HG03439 (cell line): ENCODE measurements around the gene CTTNBP2.
"Not testable (repeated sequence)": the region's sequence is repeated elsewhere in the genome, so short reads cannot be mapped to it uniquely, and the experiment has no call there.

Experiments used
- ATAC-seq: cut with Tn5 transposase; IDR thresholded peaks from one replicate; pipeline ENCODE4 v1.9.1; 2021; ENCODE audit warnings: mild to moderate bottlenecking, moderate library complexity; ENCODE audit not compliant: unreplicated experiment

CTTNBP2 gene

GRCh38 chr7:117756586-117757085, 116.6 kb downstream of the CTTNBP2 start:
- ATAC-seq = no peak

DNA sequence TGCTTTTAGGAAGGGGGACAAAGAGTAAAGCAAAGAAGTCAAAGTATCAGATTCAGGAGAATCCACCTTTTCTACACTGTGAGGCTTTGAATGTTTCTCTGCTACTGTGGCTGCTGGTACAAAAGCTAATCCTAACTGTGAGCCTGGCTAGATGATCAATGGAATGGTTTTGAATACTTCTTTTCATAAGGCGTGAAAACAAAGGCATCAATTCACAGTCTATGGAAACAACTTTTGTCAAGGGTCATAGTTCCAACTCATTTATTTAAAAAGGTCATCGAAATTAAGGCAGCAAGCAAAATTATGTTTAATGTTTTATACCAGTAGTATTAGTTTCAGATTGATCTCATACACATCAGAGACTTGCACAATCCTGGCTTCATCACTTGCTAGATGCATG, 118.1 kb downstream of the CTTNBP2 start:
- no peak for ATAC-seq

DNA sequence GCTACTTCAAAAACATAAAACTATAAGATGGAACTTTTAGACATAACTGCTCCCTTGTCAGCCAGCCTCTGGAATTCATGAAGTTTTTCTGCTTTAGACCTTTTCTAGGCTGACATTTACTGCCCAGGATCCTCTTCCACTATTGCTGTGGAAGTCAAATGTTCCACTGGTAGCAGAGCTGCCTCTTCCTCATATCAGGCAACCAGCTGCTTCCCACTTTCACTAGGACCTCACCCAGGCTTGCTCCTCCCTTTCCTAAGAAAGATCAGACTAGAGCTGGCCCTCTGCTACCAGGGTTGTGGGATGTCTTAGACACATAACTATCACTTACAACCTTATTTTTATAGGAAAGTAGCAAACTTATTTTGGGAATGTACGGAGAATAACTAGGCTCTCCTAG, 121.5 kb downstream of the CTTNBP2 start:
- ATAC-seq = no peak

DNA sequence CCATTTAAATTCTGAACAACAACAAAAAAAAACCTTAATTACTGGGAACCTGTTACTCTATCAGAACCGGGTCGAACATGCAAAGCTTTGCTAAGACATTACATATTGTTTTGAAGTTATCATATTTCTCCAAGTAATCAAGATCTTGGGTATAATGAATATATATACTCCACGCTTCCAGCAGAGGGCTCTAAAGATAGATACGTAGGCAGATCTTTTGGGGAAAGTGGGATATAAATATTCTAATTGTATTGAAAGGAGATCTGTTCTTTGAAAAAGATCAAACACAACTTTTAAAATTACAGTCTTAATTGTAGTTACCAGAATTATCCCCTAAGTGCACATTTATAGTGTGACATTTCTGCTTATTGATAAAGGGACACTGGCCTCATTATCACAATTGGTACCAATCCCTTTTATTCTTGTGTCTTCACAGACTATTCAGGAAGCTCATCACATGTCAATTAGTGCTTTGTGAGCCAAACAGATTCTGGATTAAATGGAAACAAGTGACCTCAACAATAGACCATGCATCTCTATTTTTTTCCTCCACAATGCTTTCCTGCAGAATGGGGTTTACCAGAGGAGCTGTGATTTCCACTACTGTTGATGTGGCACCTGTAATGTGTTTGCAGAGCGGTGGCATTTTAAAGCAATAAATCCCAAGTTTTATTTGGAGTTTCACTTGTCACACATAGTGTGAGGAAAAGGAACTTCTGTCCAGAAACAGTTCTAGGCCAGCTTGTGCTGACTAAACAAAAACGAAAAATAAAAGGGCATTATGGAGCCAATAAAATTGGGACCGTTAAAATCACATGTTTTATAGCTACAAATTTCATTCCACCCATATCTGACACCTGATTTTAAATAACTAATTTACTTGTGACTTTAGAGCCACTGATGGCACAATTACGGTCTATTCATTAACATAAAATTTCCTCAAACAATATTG, 122.4 kb downstream of the CTTNBP2 start:
- ATAC-seq = no peak

DNA sequence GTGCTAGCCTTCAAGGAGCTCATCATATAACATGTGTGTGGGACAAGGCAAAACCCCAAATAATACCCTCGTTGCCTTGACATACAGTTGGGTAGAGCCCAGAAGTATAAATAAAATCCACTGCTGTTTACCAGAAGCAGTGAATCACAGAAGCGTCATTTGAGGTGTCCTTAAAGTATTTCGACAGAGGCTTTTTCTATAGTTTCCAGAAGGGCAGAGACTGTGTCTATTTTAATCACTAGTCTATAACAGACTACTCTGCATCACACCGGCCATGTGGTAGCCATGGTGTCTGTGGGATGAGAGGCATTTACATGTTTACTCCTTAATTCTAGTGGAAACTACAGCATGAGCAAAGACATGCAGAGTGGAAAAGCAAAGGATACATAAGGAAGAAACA, 131.3 kb downstream of the CTTNBP2 start:
- no peak for ATAC-seq

DNA sequence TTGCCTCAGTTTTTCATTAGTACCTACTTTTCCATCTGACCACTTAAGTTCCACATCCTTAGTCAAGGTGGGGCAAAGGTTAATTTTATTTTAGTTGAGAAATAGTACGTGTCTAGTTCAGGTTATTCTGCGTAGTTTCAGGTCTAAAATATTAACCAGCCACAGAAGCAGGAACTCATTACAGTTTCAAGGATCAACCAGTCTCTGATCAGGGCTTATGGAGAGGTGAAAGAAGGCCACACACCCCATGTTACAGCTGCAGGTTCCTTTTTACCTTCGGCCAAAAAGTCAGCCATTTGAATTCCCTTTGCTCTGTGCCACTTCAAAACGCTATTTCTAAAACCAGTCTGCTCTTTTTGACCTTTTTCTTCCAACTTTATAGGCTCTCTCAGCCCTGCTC, 134.2 kb downstream of the CTTNBP2 start:
- no peak for ATAC-seq

DNA sequence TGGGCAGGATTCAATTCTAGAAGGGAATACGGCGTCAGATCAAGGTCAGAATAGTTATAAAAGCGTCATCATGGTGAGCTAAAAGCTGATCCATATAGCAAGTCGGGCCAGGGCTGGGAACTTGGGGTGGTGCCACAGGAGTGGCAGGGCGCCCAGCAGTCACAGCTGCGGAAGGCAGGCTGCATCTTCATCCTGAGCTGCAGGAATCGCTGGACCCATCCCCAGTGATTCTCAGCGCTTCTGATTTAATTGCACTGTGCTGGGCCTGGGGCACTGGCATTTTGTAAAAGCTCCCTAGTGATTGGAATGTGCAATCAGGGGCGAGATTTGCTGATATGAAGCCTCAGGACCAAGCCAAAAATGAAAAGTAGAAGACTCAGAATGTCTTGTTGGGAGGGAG, 135.3 kb downstream of the CTTNBP2 start:
- no peak for ATAC-seq

DNA sequence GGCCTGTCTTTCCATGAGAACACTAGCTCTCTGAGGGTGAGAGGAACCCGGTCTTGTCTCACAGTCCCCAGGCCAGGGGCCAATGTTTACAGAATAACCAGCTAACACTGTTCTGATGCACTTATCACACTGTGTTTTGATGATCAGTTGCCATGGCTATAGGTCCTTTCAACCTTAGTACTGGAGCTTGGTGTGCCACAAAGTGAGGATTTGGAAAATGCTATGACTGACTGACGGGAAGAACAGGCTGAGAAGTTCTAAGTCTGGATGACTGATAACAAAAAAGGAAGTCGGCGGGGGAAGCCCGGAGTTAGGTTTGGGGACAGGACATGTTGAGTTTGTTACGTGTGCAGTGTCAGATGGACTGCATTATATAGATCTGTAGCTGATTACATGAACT, 141.8 kb downstream of the CTTNBP2 start:
- peak; percentile 90 for ATAC-seq

DNA sequence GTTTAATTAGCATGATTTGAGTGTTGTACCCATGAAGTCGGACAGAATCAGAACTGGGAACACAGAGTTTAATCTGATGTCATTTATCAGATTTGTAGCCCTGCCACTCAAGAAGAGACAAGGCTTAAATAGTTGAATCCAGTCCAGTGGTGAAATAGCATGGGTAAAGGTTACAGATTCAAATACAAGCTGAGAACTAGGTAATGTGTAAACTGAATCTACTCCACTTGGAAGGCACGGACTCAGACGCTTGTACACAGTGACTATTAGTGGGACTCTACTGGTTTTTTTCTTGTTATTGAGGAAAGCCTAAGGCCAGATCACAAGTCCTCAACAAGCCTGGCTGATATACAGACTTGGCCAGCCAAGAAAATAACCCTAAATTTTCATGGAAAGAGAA, 142.9 kb downstream of the CTTNBP2 start:
- no peak for ATAC-seq

DNA sequence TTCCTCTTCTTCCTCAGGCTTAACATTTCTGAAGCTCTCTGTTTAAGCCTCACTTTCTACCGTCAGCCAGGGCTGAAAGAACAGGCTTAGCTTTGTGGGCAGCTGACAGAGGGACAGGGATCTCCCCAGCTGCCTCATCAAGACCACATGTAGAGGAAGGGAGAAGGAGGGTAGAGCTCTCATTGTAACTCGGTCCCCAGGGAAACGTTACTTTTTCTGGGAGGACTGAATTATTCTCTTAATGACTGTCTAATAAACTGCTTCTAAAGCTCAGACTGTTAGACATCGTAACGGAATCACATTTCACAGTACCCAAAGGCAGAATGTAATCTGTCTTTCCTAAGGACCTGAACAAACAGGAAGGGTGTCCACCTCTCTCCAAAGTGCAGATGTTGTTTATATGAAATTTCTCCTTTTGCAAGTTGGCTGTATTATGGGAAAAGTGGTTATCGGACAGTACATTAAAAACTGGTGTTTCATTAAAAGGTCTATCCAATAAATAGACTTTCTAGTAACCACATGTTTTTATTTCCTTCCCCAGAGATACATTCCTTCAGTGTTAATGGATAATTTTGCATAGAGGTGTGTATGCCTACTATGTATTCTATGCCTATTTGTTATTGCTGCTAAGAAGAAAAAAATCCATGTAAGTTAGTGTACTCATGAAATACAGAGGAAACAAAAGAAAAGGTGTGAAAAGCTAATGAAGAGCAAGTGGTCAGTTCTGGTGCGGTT, 144.2 kb downstream of the CTTNBP2 start:
- ATAC-seq = no peak

GRCh38 chr7:117724898-117725297, 148.3 kb downstream of the CTTNBP2 start:
- no peak for ATAC-seq

- no peak for ATAC-seq
These were observed 153.9 kb downstream of the CTTNBP2 start for GRCh38 chr7:117719377-117719776.

- ATAC-seq = no peak
These were observed 155.0 kb downstream of the CTTNBP2 start for GRCh38 chr7:117718116-117718835.

DNA sequence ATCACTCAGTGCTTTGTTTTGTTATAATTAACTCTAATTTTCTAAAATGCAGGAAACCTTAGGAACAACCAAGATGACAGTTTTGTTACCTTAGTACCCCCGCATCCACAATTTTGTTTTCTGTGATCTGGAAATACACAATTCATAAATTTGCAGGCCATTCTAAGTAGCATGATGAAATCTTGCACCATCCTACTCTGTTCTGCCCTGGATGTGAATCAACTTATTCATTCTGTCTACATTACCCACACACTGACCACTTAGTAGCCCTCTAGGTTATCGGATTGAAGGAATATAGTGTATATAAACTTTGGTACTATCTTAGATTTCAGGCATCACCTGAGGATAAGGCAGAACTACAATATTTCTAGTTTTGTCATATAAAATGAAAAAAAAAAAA, 155.9 kb downstream of the CTTNBP2 start:
- ATAC-seq = no peak

DNA sequence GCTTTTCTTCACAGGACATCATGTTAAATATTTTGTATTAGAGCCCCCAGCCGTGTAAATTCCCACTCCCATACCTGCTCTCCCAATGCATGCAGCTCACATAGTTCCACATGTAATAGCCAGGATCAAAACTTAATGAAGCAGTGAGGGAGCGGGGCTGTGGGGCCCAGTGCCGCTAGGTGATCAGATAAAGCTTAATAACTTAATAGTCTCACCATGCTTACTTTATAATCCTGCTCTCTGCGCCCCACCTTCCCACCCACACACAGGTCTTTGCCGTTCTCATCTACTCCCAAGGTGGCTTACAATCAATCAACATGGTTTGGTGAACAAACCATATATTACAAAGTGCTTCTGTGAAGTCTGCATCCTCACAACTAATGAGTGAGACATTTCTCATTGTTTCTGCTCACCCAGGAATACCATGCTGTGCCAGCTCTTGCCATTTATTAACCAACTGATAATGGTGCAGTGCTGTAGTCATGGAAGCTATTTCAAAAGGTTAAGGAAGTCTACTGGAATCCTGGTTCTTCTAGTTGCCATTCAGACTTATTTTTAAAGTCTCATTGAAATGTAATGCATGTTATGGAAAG, 156.4 kb downstream of the CTTNBP2 start:
- no peak for ATAC-seq

DNA sequence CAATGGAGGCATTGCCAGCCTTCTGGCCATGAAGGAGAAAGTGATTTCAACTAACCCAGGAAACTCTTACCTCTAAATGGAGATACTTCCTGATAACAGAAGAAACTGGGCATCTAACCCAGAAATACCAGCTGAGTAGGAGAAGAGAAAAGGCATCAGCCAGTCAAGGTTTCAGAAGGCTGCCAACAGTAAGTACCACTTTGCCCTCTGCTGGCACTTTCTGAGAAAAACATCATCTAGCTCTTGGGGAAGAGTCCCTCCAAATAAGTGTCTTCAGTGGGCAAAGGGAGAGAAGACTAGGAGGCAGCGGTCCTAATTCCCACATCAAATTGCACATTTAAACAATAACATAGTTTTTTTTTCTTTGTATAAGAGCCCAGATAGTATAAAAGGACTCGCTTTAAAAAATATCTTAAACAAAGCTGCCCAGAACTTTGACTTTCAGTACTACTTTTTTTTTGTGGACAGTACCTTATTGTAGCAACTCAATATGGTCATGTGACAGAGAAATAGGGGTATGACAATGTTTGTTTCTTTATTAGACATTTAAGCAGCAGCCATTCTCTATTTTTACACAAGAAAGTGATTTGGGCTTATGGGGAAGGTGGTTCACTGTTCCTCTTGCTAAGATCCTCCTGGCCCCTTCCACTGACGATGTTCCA, 157.3 kb downstream of the CTTNBP2 start:
- ATAC-seq = no peak

DNA sequence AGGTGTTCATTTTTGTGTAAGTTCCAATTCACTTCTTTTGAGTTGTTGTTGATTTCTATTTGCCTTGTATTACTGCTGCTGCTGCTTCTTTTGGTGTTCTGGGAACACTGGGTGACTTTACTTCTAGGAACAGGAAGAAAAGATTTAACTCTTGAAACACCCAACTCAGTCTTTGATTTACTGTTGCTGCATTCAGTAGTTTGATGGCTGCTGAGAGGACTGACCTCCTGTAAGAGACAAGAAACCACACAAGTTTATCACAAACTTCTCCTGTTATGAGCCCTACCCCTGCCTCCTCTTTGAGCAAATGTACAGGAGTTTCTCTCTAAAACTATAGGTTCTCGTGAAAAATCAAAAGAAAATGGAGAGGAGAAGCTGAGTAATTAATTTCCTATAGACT, 161.7 kb downstream of the CTTNBP2 start:
- ATAC-seq = no peak

- ATAC-seq = not testable (repeated sequence)
These were observed 165.1 kb downstream of the CTTNBP2 start for GRCh38 chr7:117708173-117708572.

GRCh38 chr7:117707080-117707479, 166.2 kb downstream of the CTTNBP2 start:
- ATAC-seq = no peak

- ATAC-seq = no peak
These were observed 167.0 kb downstream of the CTTNBP2 start for GRCh38 chr7:117706210-117706609.
